Measurements from ENCODE around the gene MYO5B.
A peak's percentile ranks its signal among the peaks of the same experiment; 100 is the strongest.
"Not testable (repeated sequence)": the region's sequence is repeated elsewhere in the genome, so short reads cannot be mapped to it uniquely, and the experiment has no call there.

The MYO5B gene

DNA sequence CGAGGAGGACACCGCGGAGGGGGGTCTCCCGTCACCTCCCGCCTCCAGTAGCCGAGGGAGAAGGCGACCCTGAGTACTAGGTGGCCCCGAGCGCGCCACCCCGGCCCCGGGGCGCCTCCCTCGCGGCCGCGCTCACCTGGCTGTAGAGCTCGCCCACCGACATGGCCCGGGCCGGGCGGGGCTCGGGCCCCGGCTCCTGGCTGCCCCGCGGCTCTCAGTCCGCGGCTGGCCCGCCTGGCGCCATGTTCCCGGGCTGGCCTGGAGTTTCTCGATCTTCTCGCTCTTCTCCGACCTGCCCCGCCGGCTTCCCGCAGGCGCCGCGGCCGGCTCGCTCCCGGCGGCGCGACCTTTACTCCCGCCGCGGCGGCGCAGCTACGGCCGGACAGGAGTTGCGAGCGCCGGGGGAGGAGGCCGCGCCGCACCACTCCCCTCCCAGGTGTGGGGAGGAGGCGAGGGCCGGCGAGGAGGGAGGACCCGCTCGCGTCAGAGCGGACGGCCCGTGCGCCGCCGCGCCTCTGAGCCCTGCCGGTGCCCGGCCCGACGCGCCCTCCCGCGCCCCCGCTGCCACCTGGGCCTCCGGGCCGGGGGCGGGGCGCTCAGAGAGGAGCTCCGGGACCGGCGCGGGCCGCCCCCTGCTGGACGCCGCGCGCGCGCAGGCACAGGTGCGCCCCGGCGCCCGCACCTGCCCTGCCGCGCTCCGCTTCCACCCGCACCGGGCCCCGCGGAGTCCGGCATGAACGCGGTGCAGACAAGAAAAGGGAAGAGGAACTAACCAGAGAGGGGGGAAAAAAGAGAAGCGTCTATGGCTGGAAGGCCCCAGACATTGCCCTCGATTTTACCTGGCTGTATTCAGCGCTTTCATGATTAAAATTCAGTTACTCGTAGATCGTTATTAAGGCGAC lies at the start of gene MYO5B:
Gene MYO5B, minus strand, starts transcription at position 517 of the 902 bp plus-strand sequence. Its CDS starts 354 bp downstream, at position 163.
- peak; percentile 77 for DNase-seq

DNA sequence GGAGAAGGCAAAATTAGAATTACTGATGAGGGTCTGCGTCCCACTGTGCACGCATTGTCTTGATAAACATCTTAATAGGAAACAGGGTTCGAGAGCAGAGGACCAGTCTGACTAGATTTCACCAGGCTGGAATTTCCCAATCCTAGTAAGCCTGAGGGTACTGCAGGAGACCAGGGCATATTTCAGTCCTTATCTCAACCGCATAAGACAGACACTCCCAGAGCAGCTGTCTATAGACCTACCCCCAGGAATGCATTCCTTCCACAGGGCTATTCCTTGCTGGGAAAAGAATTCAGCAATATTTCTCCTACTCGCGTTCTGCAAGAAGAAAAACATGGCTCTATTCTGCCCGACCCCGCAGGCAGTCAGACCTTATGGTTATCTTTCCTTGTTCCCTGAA lies 46.8 kb upstream of the MYO5B start:
- not testable (repeated sequence) for DNase-seq

DNA sequence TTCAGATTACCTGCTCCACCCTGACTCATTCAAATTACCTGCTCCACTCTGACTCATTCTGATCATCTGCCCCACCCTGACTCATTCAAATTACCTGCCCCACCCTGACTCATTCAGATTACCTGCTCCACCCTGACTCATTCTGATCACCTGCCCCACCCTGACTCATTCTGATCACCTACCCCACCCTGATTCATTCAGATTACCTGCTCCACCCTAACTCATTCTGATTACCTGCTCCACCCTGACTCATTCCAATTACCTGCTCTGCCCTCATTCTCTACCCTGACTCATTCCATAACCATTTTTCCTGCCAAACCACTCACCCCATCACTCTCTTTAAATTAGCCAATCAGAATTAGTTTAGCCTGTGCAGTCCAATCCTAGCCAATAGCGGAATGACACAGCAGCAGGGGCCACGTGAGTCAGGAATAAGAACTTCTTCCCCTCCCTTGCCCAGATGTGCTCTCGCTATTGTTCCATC lies 45.2 kb upstream of the MYO5B start:
- DNase-seq, result no peak

DNA sequence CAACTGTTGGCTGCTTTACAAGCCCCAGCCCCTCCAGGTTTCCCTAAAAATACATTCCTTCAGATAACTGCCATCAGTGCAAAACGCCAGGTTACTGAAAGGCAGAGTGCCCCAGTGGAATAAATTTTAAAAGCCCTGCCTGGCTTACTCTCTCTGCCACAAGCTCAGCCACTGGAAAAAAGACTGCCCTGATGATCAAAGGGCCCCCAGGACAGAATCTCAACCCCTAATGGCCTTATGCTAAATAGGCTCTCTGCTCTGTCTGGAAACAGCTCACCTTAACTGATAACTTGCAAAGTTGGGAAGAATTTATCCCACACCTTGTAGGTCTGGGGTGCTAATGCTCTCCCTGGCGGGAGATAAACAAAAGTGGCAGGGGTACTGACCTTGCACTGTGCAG lies 37.5 kb upstream of the MYO5B start:
- no peak for DNase-seq

DNA sequence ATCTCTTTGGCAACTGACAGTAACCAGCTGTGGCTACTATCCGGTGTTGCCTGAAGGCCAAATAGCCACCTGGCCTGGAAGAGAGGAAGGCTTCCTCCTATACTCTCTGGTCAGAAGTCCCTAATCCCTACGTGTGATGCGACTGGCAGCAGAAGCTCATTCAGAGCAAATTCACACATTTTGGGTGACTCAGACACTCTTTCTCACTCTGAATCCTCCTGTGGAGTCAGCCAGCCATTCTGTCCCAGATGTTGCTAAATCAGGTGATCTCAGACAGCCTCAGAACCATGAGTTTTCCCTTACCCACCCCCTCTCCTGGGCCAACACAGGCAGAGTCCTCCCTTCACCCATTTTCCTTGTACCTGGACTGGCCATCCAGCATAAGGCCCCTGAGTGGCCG lies 36.7 kb upstream of the MYO5B start:
- DNase-seq, result no peak

DNA sequence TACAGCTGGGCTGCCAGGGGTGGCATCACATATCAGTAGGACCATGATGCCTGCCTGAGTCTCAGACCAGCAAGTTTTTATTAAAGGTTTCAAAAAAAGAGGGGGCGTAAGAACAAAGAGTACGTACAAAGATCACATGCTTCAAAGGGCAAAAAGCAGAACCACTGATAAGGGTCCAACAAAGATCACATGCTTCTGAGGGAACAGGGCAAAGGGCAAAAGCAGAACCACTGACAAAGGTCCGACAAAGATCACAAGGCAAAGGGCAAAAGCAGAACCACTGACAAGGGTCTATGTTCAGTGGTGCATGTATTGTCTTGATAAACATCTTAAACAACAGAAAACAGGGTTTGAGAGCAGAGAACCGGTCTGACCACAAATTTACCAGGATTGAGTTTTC lies 25.3 kb upstream of the MYO5B start:
- not testable (repeated sequence) for DNase-seq

DNA sequence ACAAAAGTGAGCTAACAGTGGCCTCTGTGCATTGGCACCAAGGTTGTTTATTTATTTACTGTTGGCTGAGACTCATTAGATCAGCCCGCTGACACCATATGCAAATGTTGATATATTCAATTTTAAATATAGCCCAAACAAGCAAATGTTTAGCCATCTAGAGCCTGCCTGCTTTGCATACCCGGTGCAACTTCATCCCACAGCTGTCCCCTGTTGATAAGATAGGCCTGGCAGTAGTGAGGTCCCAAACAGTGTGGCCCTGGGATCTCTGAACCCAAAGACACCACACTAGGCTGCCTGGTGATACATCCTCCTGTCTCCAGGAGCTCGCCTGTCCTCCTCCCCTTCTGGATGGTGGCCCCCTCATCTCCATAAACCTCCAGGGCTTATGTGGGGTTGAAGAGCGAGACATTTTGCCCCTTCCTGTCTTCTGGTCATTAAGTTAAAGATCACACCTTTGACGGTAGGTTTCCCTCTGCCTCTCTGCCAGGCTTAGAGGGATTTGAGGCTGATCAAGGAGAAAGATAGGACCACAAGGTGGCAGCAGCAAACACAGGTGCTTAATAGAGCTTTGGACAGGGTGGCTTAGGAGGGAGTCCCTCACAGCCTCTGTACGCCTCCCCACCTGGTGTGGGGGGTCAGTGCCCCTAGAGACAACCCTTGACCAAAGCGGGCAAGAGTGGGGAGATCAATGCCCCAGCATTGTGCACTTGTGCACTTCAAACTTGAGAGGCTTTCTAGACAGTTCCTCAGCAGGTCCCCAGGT lies 23.7 kb upstream of the MYO5B start:
- peak; percentile 70 for DNase-seq

DNA sequence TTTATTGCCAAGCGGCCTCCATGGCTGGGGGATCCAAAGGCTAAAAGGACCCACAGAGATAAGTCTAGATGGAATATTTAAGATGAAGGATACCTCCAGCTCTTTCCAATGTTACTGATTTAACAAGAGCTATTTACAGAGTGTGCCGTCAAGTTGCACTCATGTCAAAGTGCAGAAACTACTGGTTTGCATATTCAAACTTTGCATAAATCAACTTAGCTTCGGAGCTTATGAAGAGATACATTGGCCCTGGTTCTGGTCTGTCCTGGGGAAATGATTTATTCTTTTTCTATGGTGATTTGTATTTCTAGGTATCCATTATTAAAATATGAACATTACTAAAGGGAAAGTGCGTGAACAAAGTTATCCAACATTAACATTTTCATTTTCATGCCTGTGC lies 14.4 kb upstream of the MYO5B start:
- DNase-seq, result no peak

DNA sequence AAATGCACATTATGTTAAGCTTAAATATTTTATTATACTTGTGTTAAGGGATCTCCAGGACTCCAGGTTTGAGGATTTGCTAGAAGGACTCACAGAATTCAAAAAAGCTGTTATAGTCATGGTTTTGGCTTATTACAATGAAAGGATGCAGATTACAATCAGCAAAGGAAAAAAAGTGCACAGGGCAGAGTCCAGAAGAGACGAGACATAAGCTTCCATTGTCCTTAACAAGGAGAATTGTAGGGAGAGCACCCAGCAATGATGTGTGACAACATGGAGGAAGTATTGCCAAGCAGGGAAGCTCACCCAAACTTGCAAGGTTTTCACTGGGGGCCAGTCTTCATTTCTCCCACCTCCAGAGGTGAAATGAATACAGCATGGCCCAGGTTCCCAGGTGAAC lies 12.8 kb upstream of the MYO5B start:
- no peak for DNase-seq

DNA sequence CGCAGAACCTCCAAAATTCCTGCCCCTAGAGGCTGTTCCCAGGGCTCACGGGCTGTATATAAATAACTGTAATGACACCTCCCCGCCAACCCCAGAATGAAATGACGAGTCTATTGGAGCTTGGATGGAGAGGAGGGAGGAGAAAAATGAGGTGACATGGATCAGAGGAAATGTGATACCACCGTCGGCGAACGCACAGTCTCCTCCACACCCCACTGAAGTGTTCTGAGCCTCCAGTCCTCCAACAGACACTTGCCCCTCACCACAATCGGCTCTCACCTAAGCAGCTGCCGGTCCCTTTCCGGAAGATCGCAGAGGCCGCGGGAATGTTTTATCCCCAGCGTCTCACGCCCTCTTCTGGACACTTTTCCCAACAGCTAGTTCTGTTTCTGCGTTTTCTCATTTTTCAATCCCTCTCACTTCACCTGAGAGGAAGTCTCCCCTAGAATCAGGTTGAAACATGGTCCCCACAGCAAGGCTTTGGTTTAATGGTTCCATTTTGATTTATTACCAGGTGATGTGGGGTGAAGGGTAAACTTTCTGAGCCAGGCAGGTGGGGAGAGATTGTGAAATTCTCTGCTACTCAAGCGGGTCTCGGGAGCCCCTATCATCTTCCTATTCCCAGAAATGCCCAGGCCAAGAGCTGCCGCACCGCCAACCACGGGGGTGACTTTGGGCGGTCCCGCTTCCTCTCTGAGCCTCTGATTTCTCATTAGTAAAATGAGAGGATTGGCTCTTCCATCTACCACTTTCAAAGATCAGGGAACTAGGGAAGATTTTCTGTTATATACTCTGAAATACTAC lies 9.1 kb upstream of the MYO5B start:
- no peak for DNase-seq

DNA sequence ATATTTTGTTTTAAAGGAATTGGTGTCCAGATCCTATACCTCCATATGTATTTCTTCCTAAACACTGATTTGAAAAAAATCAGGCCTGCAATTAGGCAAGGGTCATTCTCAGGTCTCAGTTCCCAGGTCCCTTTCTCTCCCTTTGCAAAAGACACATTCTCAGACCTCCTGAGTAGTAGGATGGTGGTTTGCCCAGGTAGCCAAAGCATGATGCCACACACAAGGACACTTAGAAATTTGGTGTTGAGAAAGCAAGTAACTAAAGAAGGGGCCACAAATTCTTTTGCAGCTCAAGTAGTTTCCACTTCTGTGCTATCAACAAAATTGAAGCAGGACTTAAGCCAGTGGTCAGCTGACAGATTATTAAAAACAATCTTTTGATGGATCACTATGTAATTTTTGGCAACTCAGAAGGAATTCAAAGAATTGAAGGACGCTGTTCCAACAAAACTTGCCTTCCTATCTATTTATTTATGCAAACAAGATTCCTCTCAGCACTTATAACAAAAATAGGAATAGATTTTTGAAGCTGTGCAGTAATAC lies 6.6 kb upstream of the MYO5B start:
- DNase-seq, result no peak

DNA sequence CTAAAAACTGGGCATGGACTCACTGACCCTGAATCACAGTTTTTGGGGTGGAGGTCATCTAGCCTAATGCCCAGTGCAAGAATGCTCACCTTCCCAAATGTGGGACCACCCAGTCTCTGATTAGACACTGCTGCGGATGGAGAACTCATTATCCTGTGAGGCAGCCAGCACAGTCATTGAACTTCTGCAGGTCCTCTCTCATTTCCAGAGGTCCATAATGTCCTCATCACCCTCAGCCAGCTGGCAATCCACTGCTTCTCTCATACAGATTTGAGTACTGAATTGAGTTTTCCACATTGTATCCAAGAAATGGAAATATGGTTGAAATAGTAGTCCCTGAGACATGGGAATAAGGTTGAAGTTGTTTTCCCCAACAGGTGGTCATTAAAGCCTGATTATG lies 5.0 kb upstream of the MYO5B start:
- no peak for DNase-seq

DNA sequence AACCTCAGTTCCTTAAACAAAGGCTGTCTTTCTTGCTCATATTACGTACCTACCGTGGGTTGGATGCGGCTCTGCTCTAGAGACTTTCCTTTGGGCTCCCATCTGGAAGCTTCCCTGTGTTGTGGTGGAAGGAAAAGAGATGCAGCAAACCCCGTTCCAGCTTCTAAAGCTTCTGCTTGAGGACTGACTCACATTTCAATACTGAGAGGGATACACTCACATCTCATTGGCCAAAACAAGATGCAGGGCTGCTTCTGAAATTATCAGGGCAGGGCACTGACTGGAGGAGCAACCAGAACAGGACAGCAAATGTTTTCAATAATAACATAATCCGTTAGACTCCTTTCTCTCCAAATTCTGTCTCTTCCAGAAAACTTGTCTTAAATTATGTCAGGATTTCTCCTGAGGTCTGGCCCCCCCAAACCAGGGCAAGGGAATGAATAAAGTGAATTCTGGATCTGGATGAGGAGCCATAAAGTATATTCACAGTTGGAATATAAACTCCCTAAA lies 4.5 kb upstream of the MYO5B start:
- DNase-seq, result no peak

DNA sequence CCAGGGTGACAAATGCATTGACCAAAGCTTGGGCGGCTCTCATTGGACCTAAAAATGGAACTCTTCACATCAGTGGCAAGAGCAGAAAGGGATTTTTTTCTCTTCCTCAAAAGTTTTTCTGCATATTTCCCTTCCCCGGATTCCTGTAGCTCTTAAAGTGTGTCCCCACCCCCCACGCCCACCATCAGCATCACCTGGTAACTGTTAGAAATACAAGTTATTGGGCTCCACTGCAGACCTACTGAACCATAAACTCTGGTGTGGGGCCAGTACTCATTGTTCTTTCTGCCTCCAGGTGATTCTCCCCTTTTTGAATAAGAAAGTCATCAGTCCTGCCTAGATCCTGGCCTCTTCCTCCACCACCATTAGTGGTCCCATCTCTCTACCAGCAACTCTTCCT lies 1.3 kb upstream of the MYO5B start:
- no peak for DNase-seq

DNA sequence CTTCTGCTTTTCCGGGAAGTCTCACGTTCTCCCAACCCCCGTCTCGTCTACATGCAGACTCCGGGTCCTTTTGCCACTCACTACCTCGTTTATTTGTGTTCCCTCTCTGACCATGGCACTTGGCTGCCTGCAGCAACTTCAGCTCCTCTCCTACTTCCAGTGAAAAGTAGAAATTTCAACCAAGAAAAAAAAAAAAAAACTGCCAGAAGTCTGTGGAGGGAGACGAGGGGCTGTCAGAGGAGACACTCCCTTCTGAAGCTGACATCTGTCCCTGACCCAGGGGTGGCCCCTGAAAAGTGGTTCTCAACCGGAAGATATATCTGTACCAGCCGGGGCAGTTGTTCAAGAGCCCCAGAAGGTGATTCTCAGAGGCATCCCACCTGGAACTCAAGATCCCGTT lies 742 bp upstream of the MYO5B start:
- DNase-seq, result no peak

DNA sequence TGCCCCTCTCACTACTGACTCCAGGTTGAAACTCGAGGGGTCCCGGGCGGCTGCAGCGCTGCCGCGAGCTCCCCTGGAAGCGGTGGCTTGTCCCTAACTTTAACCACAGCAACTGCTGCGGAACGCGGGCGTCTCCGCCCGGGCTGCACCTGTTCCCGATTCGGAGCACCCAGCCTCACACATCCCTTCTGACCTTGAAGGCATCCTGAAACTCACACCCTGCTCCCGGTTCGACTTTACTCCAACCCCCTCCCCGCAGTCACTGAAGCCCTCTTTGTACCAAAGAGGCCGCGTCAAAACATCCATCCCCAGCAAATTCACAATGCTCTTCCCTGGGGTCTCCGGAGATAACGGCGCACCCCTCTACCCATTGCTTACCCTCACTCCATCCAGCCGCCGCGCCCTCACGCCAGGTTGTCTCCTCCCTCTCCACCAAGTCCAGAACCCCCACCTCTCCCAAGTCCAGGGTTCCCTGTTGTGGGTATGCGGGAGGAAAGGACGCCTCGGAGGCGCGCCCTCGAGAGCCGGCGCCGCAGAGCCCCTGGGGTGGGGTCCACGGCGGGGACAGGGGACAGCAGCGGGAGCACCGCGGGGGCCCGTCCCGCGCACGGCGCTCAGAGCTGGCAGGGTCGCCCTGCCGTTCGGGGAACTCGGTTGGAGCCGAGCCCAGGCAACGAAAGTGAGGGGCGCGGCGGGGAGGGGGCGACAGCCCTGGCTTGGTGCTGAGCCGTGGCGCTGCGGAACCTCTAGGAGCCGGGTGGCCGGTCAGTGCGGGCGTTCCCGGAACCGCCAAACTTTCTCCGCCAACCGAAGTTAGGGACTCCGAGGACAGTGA lies 934 bp downstream of the MYO5B start:
- no peak for DNase-seq

DNA sequence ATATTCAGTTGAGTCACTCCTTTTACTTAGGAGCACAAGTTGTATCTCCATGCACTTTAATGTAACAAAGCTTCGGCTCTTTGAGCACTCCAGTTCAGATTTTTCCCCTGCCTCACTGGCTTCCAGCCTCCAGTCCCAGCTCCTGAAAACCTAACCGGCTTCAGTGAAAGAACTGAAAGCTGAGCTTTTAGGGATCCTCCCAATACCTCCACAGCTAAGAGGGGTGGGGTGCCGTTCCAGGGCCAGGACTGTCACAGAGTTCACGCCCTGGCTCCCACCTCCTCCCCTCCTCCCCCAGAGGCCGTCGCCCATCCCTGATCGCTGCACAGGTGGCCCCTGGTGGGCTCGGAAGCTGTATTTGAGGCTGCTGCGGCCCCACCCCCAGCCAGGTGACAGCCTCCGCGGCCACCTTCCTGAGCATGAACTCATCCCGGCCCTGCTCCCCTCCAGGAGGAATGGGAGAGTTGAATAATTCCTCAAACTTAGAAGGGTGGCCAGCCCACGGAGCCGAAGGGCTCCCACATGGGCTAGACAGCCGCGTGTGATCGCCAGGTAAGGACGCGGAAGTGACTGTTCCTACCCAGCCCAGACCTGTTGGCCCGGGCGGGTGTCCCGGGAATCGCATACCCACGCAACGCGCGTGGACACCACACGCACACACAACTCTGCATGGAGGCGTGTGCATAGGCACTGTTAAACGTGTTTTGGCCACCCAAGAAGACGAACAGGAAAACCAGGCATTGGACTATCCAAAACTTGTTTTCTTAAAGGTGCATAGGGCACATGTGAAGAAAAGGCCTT lies 1.8 kb downstream of the MYO5B start:
- DNase-seq, result no peak

DNA sequence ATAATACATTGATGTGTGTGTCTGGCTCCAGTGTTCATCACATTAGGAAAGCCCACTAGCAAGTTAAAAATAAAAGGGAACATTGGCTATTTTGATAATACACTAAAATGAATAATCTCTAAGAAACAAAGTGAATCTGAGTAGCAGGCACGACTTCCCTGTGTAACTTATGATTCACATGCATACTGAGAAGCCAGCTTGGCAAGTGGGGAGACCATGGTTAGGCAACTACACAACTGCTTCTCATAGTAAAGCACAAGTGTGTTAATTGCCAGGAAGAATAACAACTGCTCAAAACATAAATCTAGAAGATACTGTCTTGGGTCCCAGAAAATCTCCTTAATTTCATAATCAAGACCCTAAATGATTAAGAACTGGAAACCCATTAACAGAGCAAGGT lies 4.0 kb downstream of the MYO5B start:
- no peak for DNase-seq

DNA sequence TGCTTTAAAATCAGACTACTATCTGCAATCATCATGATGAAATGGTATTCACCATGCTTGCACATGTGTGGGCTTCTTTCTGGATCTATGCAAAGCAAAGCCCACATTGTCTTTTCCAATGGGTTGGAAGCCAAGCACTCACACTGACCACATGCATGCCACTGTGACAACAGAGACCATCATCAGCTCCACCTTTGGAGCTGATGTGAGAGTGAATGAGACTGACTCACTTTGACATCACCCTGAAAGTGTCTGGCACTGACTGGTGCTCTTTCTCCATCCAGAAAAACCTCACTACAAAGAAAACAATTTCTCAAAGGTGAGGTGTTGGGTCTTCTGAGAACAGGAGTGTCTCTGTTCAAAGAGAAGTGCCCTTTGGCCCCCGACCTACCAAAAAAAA lies 4.7 kb downstream of the MYO5B start:
- DNase-seq, result no peak

DNA sequence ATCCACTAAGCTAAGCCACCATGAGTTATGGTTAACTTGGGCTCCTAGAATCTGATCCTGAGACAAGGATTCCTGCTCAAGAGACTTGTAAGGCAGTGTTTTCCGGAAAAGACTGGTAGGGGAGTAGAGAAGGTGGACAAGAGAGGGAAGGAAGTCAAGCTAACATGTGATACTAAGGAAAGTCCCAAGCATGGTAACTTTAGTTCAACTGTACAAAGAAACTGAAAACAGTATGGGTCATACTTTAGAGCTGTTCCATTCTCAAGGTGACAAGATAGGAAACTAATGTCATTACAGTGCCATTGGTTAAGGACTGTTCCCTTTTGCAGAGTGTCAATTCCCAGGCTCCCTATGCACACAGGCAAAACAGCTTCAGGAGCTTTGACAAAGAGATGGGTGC lies 5.8 kb downstream of the MYO5B start:
- DNase-seq, result no peak

DNA sequence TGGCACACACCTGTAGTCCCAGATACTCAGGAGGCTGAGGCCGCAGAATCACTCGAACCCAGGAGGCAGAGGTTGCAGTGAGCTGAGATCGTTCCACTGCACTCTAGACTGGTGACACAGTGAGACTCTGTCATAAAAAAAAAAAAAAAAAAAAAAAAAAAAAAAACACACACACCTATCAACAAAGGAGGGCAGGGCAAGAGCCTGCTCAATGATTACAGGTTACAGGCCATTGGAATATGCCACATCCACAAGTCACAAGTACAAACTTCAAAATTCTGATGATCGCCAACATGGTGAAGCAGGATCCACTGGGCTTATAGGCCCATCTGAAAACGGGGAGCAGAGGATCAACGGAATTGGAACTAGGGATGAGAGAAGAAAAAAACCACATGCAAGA lies 6.3 kb downstream of the MYO5B start:
- DNase-seq, result no peak

Measured in activated effector memory CD4-positive, alpha-beta T cell treated with anti-CD3 and anti-CD28 coated beads, Interleukin-2, amount 50 U/mL, for 16 hours (primary cell).